Nephron progenitor cell (in vitro differentiated cells): Measurements from ENCODE around the gene GRAP.
"Not testable (repeated sequence)": the region's sequence is repeated elsewhere in the genome, so short reads cannot be mapped to it uniquely, and the experiment has no call there.

Experiments
- DNase-seq: peaks from one replicate; pipeline ENCODE4 v3.0.0; 2021
- H3K27ac Mint-ChIP-seq: 2 replicates; pipeline ENCODE4 v1.8.0; 2021; ENCODE audit warnings: mild to moderate bottlenecking, moderate library complexity, mixed read lengths
- H3K27me3 Mint-ChIP-seq: 2 replicates; pipeline ENCODE4 v1.8.0; 2021; ENCODE audit warnings: mild to moderate bottlenecking, low read depth, mixed read lengths; ENCODE audit not compliant: poor library complexity
- H3K36me3 Mint-ChIP-seq: 2 replicates; pipeline ENCODE4 v1.8.0; 2021; ENCODE audit warnings: low read depth, mixed read lengths
- H3K4me1 Mint-ChIP-seq: 2 replicates; pipeline ENCODE4 v1.8.0; 2021; ENCODE audit warnings: mixed read lengths
- H3K4me3 Mint-ChIP-seq: 2 replicates; pipeline ENCODE4 v1.8.0; 2021; ENCODE audit warnings: mild to moderate bottlenecking, moderate library complexity, mixed read lengths
- H3K9me3 Mint-ChIP-seq: 2 replicates; pipeline ENCODE4 v1.8.0; 2021; ENCODE audit warnings: mild to moderate bottlenecking, moderate library complexity, mixed read lengths
- CTCF ChIP-seq: fragments of 200-600 bp; sonication (generic); IDR thresholded peaks from 2 replicates; pipeline ENCODE4 v1.5.0; 2021; ENCODE audit warnings: antibody characterized with exemption

The GRAP gene

GRCh38 chr17:19022747-19023146 lies 24.0 kb downstream of the GRAP start:
- peaks cover 7% of the 10 kb centered on the region for H3K27me3 Mint-ChIP-seq
- H3K9me3 Mint-ChIP-seq: no peaks in the 10 kb centered on the region
- DNase-seq: no peak
- peaks cover 23% of the 10 kb centered on the region for H3K4me1 Mint-ChIP-seq
- no peaks in the 10 kb centered on the region for H3K36me3 Mint-ChIP-seq
- no peak overlapping the region for H3K4me3 Mint-ChIP-seq
- TF ChIP-seq CTCF: no peak
- no peak overlapping the region for H3K27ac Mint-ChIP-seq

GRCh38 chr17:19022128-19022527 lies 24.6 kb downstream of the GRAP start:
- Mint-ChIP-seq H3K27me3 (peaks cover 11% of the 10 kb centered on the region), H3K27ac (no peak overlapping the region), H3K4me3 (no peak overlapping the region), H3K36me3 (no peaks in the 10 kb centered on the region), H3K9me3 (no peaks in the 10 kb centered on the region), H3K4me1 (peaks cover 23% of the 10 kb centered on the region)
- DNase-seq: no peak
- TF ChIP-seq CTCF: no peak

- DNase-seq: peak; percentile 44
- no peaks in the 10 kb centered on the region for H3K36me3 Mint-ChIP-seq
- H3K9me3 Mint-ChIP-seq: no peaks in the 10 kb centered on the region
- H3K27me3 Mint-ChIP-seq: peaks cover 11% of the 10 kb centered on the region
- no peak overlapping the region for H3K27ac Mint-ChIP-seq
- peaks cover 23% of the 10 kb centered on the region for H3K4me1 Mint-ChIP-seq
- H3K4me3 Mint-ChIP-seq: no peak overlapping the region
- no peak for TF ChIP-seq CTCF
These were observed 25.1 kb downstream of the GRAP start for GRCh38 chr17:19021622-19022083.

- DNase-seq, H3K27ac Mint-ChIP-seq, H3K36me3 Mint-ChIP-seq, H3K4me3 Mint-ChIP-seq, H3K9me3 Mint-ChIP-seq: not testable (repeated sequence)
- Mint-ChIP-seq H3K27me3 (peaks cover 11% of the 10 kb centered on the region), H3K4me1 (peaks cover 23% of the 10 kb centered on the region)
These were observed 25.6 kb downstream of the GRAP start for GRCh38 chr17:19021011-19021621.

GRCh38 chr17:19020016-19020415 lies 26.7 kb downstream of the GRAP start:
- H3K27me3 Mint-ChIP-seq: peaks cover 11% of the 10 kb centered on the region
- H3K4me1 Mint-ChIP-seq: peaks cover 31% of the 10 kb centered on the region
- H3K27ac Mint-ChIP-seq: no peak overlapping the region
- H3K9me3 Mint-ChIP-seq: no peaks in the 10 kb centered on the region
- H3K4me3 Mint-ChIP-seq: no peak overlapping the region
- DNase-seq: no peak
- no peaks in the 10 kb centered on the region for H3K36me3 Mint-ChIP-seq
- TF ChIP-seq CTCF: no peak

GRCh38 chr17:19019041-19019941 lies 27.5 kb downstream of the GRAP start:
- TF ChIP-seq CTCF: no peak
- no peak overlapping the region for H3K4me3 Mint-ChIP-seq
- H3K27me3 Mint-ChIP-seq: peaks cover 7% of the 10 kb centered on the region
- no peak for DNase-seq
- peaks cover 30% of the 10 kb centered on the region for H3K4me1 Mint-ChIP-seq
- H3K9me3 Mint-ChIP-seq: no peaks in the 10 kb centered on the region
- H3K27ac Mint-ChIP-seq: no peak overlapping the region
- H3K36me3 Mint-ChIP-seq: no peaks in the 10 kb centered on the region
